OCI-LY7 (cell line): ENCODE data around the gene ZBTB7A. TPM values are rescaled to one million over a fixed set of nuclear protein-coding genes. Genes with fewer than 3 reads are reported as not detected.

Experiments
- BruUV-seq: library from RNA; stranded (reverse); fragments of 400-500 nt; replicated peaks from 2 replicates; lab custom pipeline; 2021; lab: Mats Ljungman, UMichigan
- CTCF ChIA-PET: fragments of 300-600 bp; sonication (Branson Sonifier 250); formaldehyde crosslinking; loops from one replicate; lab custom pipeline; 2022; ENCODE audit warnings: antibody characterized with exemption; ENCODE audit not compliant: unreplicated experiment; lab: Charles Lee
- POLR2A ChIA-PET: fragments of 300-600 bp; sonication (Branson Sonifier 250); formaldehyde crosslinking; loops from one replicate; lab custom pipeline; 2022; ENCODE audit warnings: antibody characterized with exemption; lab: Charles Lee
- DNase-seq: peaks from one replicate; pipeline ENCODE4 v3.0.0-alpha.2; 2015; ENCODE audit warnings: low spot score
- H2AFZ ChIP-seq: fragments of 200-600 bp; sonication (generic), shearing (Covaris generic); 2 replicates; pipeline ENCODE4 v1.6.1; 2014; ENCODE audit warnings: mild to moderate bottlenecking, antibody characterized with exemption, low read length, moderate library complexity
- H3K27ac ChIP-seq: fragments of 200-600 bp; sonication (generic); 2 replicates; pipeline ENCODE4 v1.5.1; 2014; ENCODE audit warnings: mixed run types, low read depth, mild to moderate bottlenecking, moderate library complexity, low read length, inconsistent platforms; ENCODE audit not compliant: poor library complexity, severe bottlenecking
- H3K36me3 ChIP-seq: fragments of 200-600 bp; sonication (generic); 2 replicates; pipeline ENCODE4 v1.6.1; 2014; ENCODE audit warnings: mild to moderate bottlenecking, antibody characterized with exemption, low read length, moderate library complexity, mixed read lengths; ENCODE audit not compliant: insufficient read depth
- H3K4me1 ChIP-seq: fragments of 200-600 bp; sonication (generic); 2 replicates; pipeline ENCODE4 v1.5.1; 2014; ENCODE audit warnings: mild to moderate bottlenecking, low read length; ENCODE audit not compliant: insufficient read depth, poor library complexity, severe bottlenecking
- H3K4me2 ChIP-seq: fragments of 200-600 bp; sonication (generic); 2 replicates; pipeline ENCODE4 v1.6.1; 2014; ENCODE audit warnings: mild to moderate bottlenecking, low read length
- H3K4me3 ChIP-seq: fragments of 200-600 bp; sonication (generic); 2 replicates; pipeline ENCODE4 v1.5.1; 2014; ENCODE audit warnings: mild to moderate bottlenecking, low read depth, low read length; ENCODE audit not compliant: poor library complexity, severe bottlenecking
- H3K79me2 ChIP-seq: fragments of 200-600 bp; sonication (generic); 2 replicates; pipeline ENCODE4 v1.6.1; 2016; ENCODE audit warnings: low read depth, mild to moderate bottlenecking, low read length, moderate library complexity, mixed read lengths; ENCODE audit not compliant: insufficient read depth
- H3K9me2 ChIP-seq: fragments of 200-600 bp; sonication (generic); 2 replicates; pipeline ENCODE4 v1.6.1; 2016; ENCODE audit warnings: mild to moderate bottlenecking, low read length, mixed read lengths; ENCODE audit not compliant: insufficient read depth
- H3K9me3 ChIP-seq: fragments of 200-600 bp; sonication (generic); 2 replicates; pipeline ENCODE4 v1.6.1; 2014; ENCODE audit warnings: mild to moderate bottlenecking, mixed run types, low read length, mixed read lengths
- H4K20me1 ChIP-seq: fragments of 200-600 bp; sonication (generic); 2 replicates; pipeline ENCODE4 v1.6.1; 2014; ENCODE audit warnings: mild to moderate bottlenecking, antibody characterized with exemption, low read length, moderate library complexity, mixed read lengths; ENCODE audit not compliant: insufficient read depth
- EZH2phosphoT487 ChIP-seq: fragments of 200-600 bp; sonication (generic); IDR thresholded peaks from 2 replicates; pipeline ENCODE4 v1.6.1; 2018; ENCODE audit warnings: low read depth, borderline replicate concordance, mild to moderate bottlenecking, mixed run types, antibody characterized with exemption, low read length, moderate library complexity, mixed read lengths
- intact Hi-C: fragments of 100-400 bp; cut with micrococcal nuclease; formaldehyde crosslinking; loops from one replicate; pipeline ENCODE4 v1.10.0; 2022; ENCODE audit not compliant: unreplicated experiment
- total RNA-seq, 2 experiments: library from RNA; depleted of rRNA in 1 of 2; stranded (reverse); fragments of >200 nt in 1 of 2; shearing (Covaris generic) in 1 of 2; gene quantifications; 2 replicates each; pipeline ENCODE4 v1.2.3, GENCODE V29; 2014 to 2022
- TF ChIP-seq, protein P1 (sequence below): fragments of 200-600 bp; sonication (generic); conservative IDR thresholded peaks from 2 replicates; pipeline ENCODE4 v1.5.1; 2014; ENCODE audit warnings: mild to moderate bottlenecking, antibody characterized with exemption, low read length, moderate library complexity, mixed read lengths

The ZBTB7A gene
- total RNA-seq, 2 experiments from 2014 or later = 17.2 to 29.3 TPM

GRCh38 chr19:4015705-4016402, 50.8 kb downstream of the ZBTB7A start:
- Histone ChIP-seq H4K20me1 (no peaks in the 10 kb centered on the region; the same call in 1 of the 2 replicates), H3K4me2 (no peak overlapping the region), H3K9me3 (no peaks in the 10 kb centered on the region), H2AFZ (no peak overlapping the region), H3K4me1 (no peaks in the 10 kb centered on the region), H3K27ac (no peak overlapping the region), H3K79me2 (no peaks in the 10 kb centered on the region), H3K36me3 (peaks cover 58% of the 10 kb centered on the region), H3K9me2 (no peaks in the 10 kb centered on the region), H3K4me3 (no peak overlapping the region)
- intact Hi-C loops = no loop called here
- POLR2A ChIA-PET = no interaction called here
- CTCF ChIA-PET = no interaction called here
- TF ChIP-seq EZH2phosphoT487 = no peak
- TF ChIP-seq, protein P1, sequence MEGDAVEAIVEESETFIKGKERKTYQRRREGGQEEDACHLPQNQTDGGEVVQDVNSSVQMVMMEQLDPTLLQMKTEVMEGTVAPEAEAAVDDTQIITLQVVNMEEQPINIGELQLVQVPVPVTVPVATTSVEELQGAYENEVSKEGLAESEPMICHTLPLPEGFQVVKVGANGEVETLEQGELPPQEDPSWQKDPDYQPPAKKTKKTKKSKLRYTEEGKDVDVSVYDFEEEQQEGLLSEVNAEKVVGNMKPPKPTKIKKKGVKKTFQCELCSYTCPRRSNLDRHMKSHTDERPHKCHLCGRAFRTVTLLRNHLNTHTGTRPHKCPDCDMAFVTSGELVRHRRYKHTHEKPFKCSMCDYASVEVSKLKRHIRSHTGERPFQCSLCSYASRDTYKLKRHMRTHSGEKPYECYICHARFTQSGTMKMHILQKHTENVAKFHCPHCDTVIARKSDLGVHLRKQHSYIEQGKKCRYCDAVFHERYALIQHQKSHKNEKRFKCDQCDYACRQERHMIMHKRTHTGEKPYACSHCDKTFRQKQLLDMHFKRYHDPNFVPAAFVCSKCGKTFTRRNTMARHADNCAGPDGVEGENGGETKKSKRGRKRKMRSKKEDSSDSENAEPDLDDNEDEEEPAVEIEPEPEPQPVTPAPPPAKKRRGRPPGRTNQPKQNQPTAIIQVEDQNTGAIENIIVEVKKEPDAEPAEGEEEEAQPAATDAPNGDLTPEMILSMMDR = no peak
- DNase-seq = no peak
- no TSS peak for BruUV-seq

- Histone ChIP-seq H3K4me1 (no peaks in the 10 kb centered on the region), H3K9me2 (no peaks in the 10 kb centered on the region), H3K27ac (no peak overlapping the region), H3K79me2 (peaks cover under 1% of the 10 kb centered on the region; the same call in 1 of the 2 replicates), H3K9me3 (no peaks in the 10 kb centered on the region), H2AFZ (no peak overlapping the region), H3K4me2 (no peak overlapping the region), H4K20me1 (no peaks in the 10 kb centered on the region; the same call in 1 of the 2 replicates), H3K4me3 (no peak overlapping the region), H3K36me3 (peaks cover 53% of the 10 kb centered on the region)
- intact Hi-C loops = no loop called here
- no TSS peak for BruUV-seq
- TF ChIP-seq, protein P1 = no peak
- no peak for TF ChIP-seq EZH2phosphoT487
- ChIA-PET POLR2A (interaction anchor here (0.7 kb wide), 1 partner anchor 1621 kb away, joined by 4 read pairs; no protein-coding TSS in a partner anchor), CTCF (interaction anchor here (0.6 kb wide), 1 partner anchor 125 kb away, joined by 20 read pairs; no protein-coding TSS in a partner anchor)
- DNase-seq = peak; percentile 14
These were observed 51.9 kb downstream of the ZBTB7A start for GRCh38 chr19:4014541-4015491.
